Measurements from ENCODE around the gene ATP9B.
A peak's percentile ranks its signal among the peaks of the same experiment; 100 is the strongest.

ATP9B gene

GRCh38 chr18:79195716-79196683 lies 126.8 kb downstream of the ATP9B start:
- no peak overlapping the region for H3K4me3 ChIP-seq (ENCODE audit: low read depth, low read length)
- TF ChIP-seq CTCF (IDR thresholded peaks at IDR 0.05; ENCODE audit: low read depth, low read length) = no peak

DNA sequence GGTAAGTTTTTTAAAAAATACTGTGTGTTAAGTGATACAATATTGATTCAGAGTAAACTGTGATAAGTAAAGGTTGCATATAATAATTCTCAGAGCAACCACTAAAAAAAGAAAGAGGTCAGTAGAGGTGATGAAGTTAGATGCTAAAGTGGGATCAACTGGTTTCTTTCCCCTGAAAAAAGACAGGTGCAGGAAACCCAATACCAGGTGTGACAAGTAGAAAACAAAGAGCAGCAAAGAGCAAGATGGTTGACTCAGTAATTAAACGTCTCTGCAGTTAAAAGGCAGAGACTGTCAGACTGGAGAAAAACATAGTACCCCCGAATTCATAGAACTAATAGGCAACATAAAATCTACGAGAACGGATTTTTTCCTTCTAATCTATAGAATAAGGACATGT lies 128.3 kb downstream of the ATP9B start:
- no peak overlapping the region for H3K4me3 ChIP-seq (ENCODE audit: low read depth, low read length)
- no peak for TF ChIP-seq CTCF (IDR thresholded peaks at IDR 0.05; ENCODE audit: low read depth, low read length)

GRCh38 chr18:79199691-79200374 lies 130.6 kb downstream of the ATP9B start:
- peak; percentile 35; the same call in 1 of the 2 replicates for TF ChIP-seq CTCF (IDR thresholded peaks at IDR 0.05; ENCODE audit: low read depth, low read length)
- H3K4me3 ChIP-seq (ENCODE audit: low read depth, low read length) = no peak overlapping the region

- no peak overlapping the region for H3K4me3 ChIP-seq (ENCODE audit: low read depth, low read length)
- no peak for TF ChIP-seq CTCF (IDR thresholded peaks at IDR 0.05; ENCODE audit: low read depth, low read length)
These were observed 131.5 kb downstream of the ATP9B start for GRCh38 chr18:79200546-79201268.

- no peak overlapping the region for H3K4me3 ChIP-seq (ENCODE audit: low read depth, low read length)
- TF ChIP-seq CTCF (IDR thresholded peaks at IDR 0.05; ENCODE audit: low read depth, low read length) = no peak
These were observed 133.9 kb downstream of the ATP9B start for GRCh38 chr18:79203017-79203605.

DNA sequence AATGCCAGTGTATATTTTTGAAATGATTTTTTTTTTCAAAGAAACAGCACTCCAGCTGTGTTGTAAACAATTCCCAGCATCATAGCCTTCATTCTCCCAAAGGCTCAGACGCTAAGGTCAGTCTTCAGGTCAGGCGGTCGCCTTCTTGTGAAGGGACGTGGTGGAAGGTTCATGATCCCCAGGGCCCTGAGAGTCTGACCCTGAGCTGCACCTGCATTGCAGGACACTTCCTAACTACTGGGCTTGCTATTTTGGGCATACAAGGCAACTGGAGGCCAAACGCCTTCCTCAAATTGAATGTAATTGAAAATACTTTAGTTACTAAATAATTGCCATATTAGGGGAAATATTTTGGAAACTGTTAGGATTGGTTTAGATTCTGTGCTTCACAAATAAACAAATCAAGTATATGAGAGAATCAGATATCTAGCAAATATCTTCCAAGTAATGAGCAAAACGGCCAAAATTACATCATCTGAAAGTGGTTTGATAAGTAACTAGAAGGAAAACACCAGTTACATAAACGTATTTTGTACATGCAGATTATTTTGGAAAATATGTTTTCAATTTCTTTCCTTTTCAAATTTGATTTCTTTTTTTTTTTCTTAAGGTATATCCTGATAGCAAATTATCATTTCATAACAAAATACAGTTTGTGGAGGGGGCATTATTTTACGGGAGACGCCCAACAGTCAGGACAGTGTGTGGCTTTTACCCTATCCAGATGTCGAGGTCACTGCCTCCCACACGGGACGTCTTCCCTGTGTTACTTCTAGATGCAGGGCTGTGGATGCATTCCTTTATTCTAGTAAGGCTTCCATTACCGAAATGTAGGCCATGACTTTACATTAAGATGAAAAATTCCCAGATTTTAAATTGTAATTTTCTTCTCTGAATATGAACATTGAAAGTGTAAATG lies 136.0 kb downstream of the ATP9B start:
- no peak for TF ChIP-seq CTCF (IDR thresholded peaks at IDR 0.05; ENCODE audit: low read depth, low read length)
- H3K4me3 ChIP-seq (ENCODE audit: low read depth, low read length) = no peak overlapping the region

Data from WI38 (cell line).